Endothelial cell of umbilical vein (primary cell): ENCODE results near the gene RAMAC. TPM values are rescaled to one million over a fixed set of nuclear protein-coding genes. Genes with fewer than 3 reads are reported as not detected.

Experiments
- BruUV-seq: library from RNA; stranded (reverse); fragments of 400-500 nt; replicated peaks from 2 replicates; lab custom pipeline; 2021; lab: Mats Ljungman, UMichigan
- CTCF ChIA-PET: fragments of 300-600, 350-600 bp; sonication (Branson Sonifier 250); formaldehyde crosslinking; loops from one replicate; lab custom pipeline; 2021; ENCODE audit warnings: antibody characterized with exemption, inconsistent platforms; lab: Charles Lee
- POLR2A ChIA-PET: fragments of 300-600, 350-600 bp; sonication (Branson Sonifier 250); formaldehyde crosslinking; loops from one replicate; lab custom pipeline; 2021; ENCODE audit warnings: antibody characterized with exemption, inconsistent platforms; lab: Charles Lee
- DNase-seq: peaks from one replicate; pipeline ENCODE4 v3.0.0-alpha.2; 2011; ENCODE audit warnings: low read depth, low spot score
- FAIRE-seq: peaks from 2 replicates; lab custom pipeline; 2011; peaks lifted over from hg19 to GRCh38; lab: Jason Lieb, UNC
- H2AFZ ChIP-seq: 2 replicates; pipeline ENCODE4 v1.6.0; 2012; ENCODE audit warnings: low read depth, low read length, control low read depth, inconsistent platforms
- H3K27ac ChIP-seq: 2 replicates; pipeline ENCODE4 v1.5.1; 2011; ENCODE audit warnings: low read depth, mild to moderate bottlenecking, control low read depth, low read length, moderate library complexity; ENCODE audit not compliant: insufficient read depth
- H3K27me3 ChIP-seq, 2 experiments: 2 replicates each; pipeline versions ENCODE4 v1.6.0 to v1.6.1; 2011; ENCODE audit warnings: low read length in 2 of 2, mixed read lengths in 1 of 2; ENCODE audit not compliant: control insufficient read depth in 2 of 2, insufficient read depth in 2 of 2
- H3K36me3 ChIP-seq, 2 experiments: 2 replicates in 1 of 2; 3 replicates in 1 of 2; pipeline ENCODE4 v1.5.1; 2011; ENCODE audit warnings: low read length in 2 of 2, mild to moderate bottlenecking in 1 of 2, moderate library complexity in 1 of 2; ENCODE audit not compliant: control insufficient read depth in 2 of 2, insufficient read depth in 2 of 2; ENCODE audit errors: extremely low read depth in 1 of 2
- H3K4me1 ChIP-seq: 3 replicates; pipeline ENCODE4 v1.5.1; 2011; ENCODE audit warnings: mild to moderate bottlenecking, low read length; ENCODE audit not compliant: control insufficient read depth, insufficient read depth; ENCODE audit errors: extremely low read depth
- H3K4me2 ChIP-seq: 2 replicates; pipeline ENCODE4 v1.6.1; 2011; ENCODE audit warnings: low read length, control low read depth, mixed read lengths; ENCODE audit not compliant: insufficient read depth
- H3K4me3 ChIP-seq, 3 experiments: fragments of 200-600 bp in 1 of 3; sonication (generic), shearing (Covaris generic) in 1 of 3; replicated peaks in 1 of 3; 2 replicates each; pipeline ENCODE4 v1.5.1; 2011 to 2016; ENCODE audit warnings: control low read depth in 3 of 3, low read length in 3 of 3, mild to moderate bottlenecking in 2 of 3, inconsistent platforms in 1 of 3, low read depth in 1 of 3, moderate library complexity in 1 of 3; ENCODE audit not compliant: insufficient read depth in 1 of 3
- H3K79me2 ChIP-seq: 2 replicates; pipeline ENCODE4 v1.6.0; 2012; ENCODE audit warnings: low read length, inconsistent platforms; ENCODE audit not compliant: control insufficient read depth, insufficient read depth
- H3K9ac ChIP-seq: replicated peaks from 2 replicates; pipeline ENCODE3; 2011; ENCODE audit warnings: low read length, control low read depth; ENCODE audit not compliant: insufficient read depth; ENCODE audit errors: extremely low read depth
- H3K9me1 ChIP-seq: replicated peaks from 3 replicates; pipeline ENCODE4 v1.6.0; 2011; ENCODE audit warnings: mild to moderate bottlenecking, low read length; ENCODE audit not compliant: control insufficient read depth, insufficient read depth; ENCODE audit errors: extremely low read depth
- H3K9me3 ChIP-seq: replicated peaks from 2 replicates; pipeline ENCODE4 v1.5.1; 2012; ENCODE audit warnings: low read length, inconsistent platforms; ENCODE audit not compliant: control insufficient read depth, insufficient read depth
- H4K20me1 ChIP-seq: replicated peaks from 2 replicates; pipeline ENCODE3; 2011; ENCODE audit warnings: mild to moderate bottlenecking, low read length; ENCODE audit not compliant: control insufficient read depth, insufficient read depth; ENCODE audit errors: extremely low read depth
- CTCF ChIP-seq, 2 donors: IDR thresholded peaks; 1 replicate in 1 of 2; 2 replicates in 1 of 2; pipeline ENCODE4 v1.5.1; 2011; ENCODE audit warnings: low read length in 2 of 2, mild to moderate bottlenecking in 2 of 2, moderate library complexity in 2 of 2, control low read depth in 1 of 2, inconsistent platforms in 1 of 2, low read depth in 1 of 2; ENCODE audit not compliant: insufficient read depth in 1 of 2; ENCODE audit errors: extremely low read depth in 1 of 2
- EZH2 ChIP-seq: IDR thresholded peaks from 2 replicates; pipeline ENCODE4 v1.6.1; 2012; ENCODE audit warnings: borderline replicate concordance, low read depth, mild to moderate bottlenecking, moderate library complexity, low read length, inconsistent platforms; ENCODE audit not compliant: severe bottlenecking
- FOS ChIP-seq: IDR thresholded peaks from 2 replicates; pipeline ENCODE4 v1.6.1; 2011; ENCODE audit warnings: mild to moderate bottlenecking, low read length, moderate library complexity, borderline replicate concordance; ENCODE audit not compliant: insufficient read depth
- GATA2 ChIP-seq: IDR thresholded peaks from 2 replicates; pipeline ENCODE4 v1.7.0; 2011; ENCODE audit warnings: low read depth, mild to moderate bottlenecking, moderate library complexity, mixed read lengths, low read length; ENCODE audit not compliant: insufficient read length, insufficient read depth
- JUN ChIP-seq: IDR thresholded peaks from 2 replicates; pipeline ENCODE4 v1.6.1; 2011; ENCODE audit warnings: borderline replicate concordance, low read depth; ENCODE audit not compliant: insufficient read length, insufficient read depth
- MAX ChIP-seq: IDR thresholded peaks from 2 replicates; pipeline ENCODE4 v1.6.1; 2011; ENCODE audit not compliant: insufficient read depth, insufficient read length
- MYC ChIP-seq: IDR thresholded peaks from one replicate; pipeline ENCODE4 v1.6.1; 2011; ENCODE audit warnings: mild to moderate bottlenecking, low read depth, low read length
- POLR2A ChIP-seq: IDR thresholded peaks from 2 replicates; pipeline ENCODE4 v1.6.1; 2012; ENCODE audit warnings: low read depth, mild to moderate bottlenecking, control low read depth, low read length
- POLR2AphosphoS5 ChIP-seq: IDR thresholded peaks from 2 replicates; pipeline ENCODE4 v1.6.1; 2012; ENCODE audit warnings: low read depth, mild to moderate bottlenecking, control low read depth, low read length, moderate library complexity; ENCODE audit not compliant: insufficient read depth
- dilution Hi-C: fragments of 300-500 bp; cut with MboI; formaldehyde crosslinking; loops from one replicate; pipeline ENCODE4 v1.15.0; 2019; ENCODE audit warnings: low sequenced_read_pairs; ENCODE audit not compliant: extremely low pct_ligation_motif_present
- intact Hi-C: fragments of 100-400 bp; cut with micrococcal nuclease; formaldehyde crosslinking; loops from one replicate; pipeline ENCODE4 v1.10.0; 2022
- polyA plus RNA-seq, 4 experiments: library from polyadenylated mRNA; depleted of rRNA in 3 of 4; stranded (reverse) in 3 of 4; unstranded in 1 of 4; fragments of >200 nt; gene quantifications; 2 replicates each; pipeline versions ENCODE4 v1.2.1 to v1.2.3, GENCODE V29; 2011 to 2012; ENCODE audit warnings: missing spikeins in 1 of 4
- total RNA-seq: library from RNA; stranded (reverse); gene quantifications from 2 replicates; pipeline ENCODE4 v1.2.3, GENCODE V29; 2021

The RAMAC gene
- total and polyA plus RNA-seq, 2 donors (not counting 3 experiments of a cell fraction or from before 2014, with no cell fraction given), result 12.5 to 14.1 TPM

DNA sequence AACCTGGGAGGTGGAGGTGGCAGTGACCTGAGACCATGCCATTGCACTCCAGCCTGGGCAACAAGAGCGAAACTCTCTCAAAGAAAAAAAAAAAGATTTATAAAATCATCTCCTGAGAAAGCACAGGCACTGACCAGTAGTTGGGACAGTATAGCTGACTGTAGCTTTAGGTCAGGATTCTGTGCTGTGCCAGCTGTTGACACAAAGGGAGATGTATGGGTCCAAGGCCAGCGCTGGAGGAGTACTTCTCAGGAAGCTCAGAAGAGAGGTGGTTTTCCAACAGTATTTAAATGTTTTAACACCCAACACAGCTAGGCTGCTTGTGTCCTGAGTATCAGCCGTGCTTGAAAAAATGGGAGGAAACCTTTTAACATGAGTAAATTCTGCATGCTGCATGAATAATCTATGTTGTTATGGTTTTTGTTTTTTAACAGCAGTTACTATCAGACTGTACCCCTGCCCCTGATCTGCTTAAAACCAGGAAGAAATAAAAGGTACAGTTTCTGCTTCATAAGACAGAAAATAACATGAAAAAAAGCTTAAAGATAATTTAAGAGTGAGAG, 6.5 kb downstream of the RAMAC start:
- intact Hi-C loops (no loop called here), dilution Hi-C loops (no loop called here)
- DNase-seq (no peak), FAIRE-seq (no peak)
- ChIA-PET POLR2A (no interaction called here), CTCF (no interaction called here)
- Histone ChIP-seq H3K4me2 (no peak overlapping the region), H3K27ac (no peak overlapping the region), H3K36me3 (no peaks in the 10 kb centered on the region), H3K4me1 (no peaks in the 10 kb centered on the region), H3K9me1 (no peaks in the 10 kb centered on the region), H3K79me2 (peaks cover 1% of the 10 kb centered on the region), H3K4me3 (no peak overlapping the region), H3K9me3 (no peaks in the 10 kb centered on the region), H2AFZ (no peak overlapping the region), H3K27me3 (no peaks in the 10 kb centered on the region), H4K20me1 (no peaks in the 10 kb centered on the region), H3K9ac (no peak overlapping the region)
- no TSS peak for BruUV-seq
- TF ChIP-seq CTCF (IDR thresholded peaks at IDR 0.05; ENCODE audit: extremely low read depth in 1 of 2, insufficient read depth in 1 of 2, low read depth in 1 of 2, low read length in 2 of 2) (no peak), POLR2AphosphoS5 (no peak), GATA2 (no peak), EZH2 (no peak), FOS (no peak), MAX (no peak), POLR2A (no peak), JUN (no peak), MYC (no peak)
